Adrenal gland (tissue), 12 donors: ENCODE data around the gene CUEDC1. TPM values are rescaled to one million over a fixed set of nuclear protein-coding genes. Genes with fewer than 3 reads are reported as not detected.

ENCODE experiments used
- DNase-seq, 7 donors: peaks; one replicate each; pipeline ENCODE4 v3.0.0-alpha.2; 2019 to 2020
- H3K27ac ChIP-seq, 5 donors: fragments of 200-600 bp; sonication (generic) in 4 of 5; 1 replicate in 3 of 5; 2 replicates in 2 of 5; pipeline versions ENCODE4 v1.5.1 to v1.8.0; 2016 to 2020; ENCODE audit warnings: mild to moderate bottlenecking in 1 of 5
- H3K27me3 ChIP-seq: fragments of 200-600 bp; 2 replicates; pipeline ENCODE4 v1.8.0; 2021
- H3K36me3 ChIP-seq, 2 donors: fragments of 200-600 bp; replicated peaks in 1 of 2; 1 replicate in 1 of 2; 2 replicates in 1 of 2; pipeline versions ENCODE4 v1.5.1 to v1.8.0; 2018 to 2022
- H3K4me1 ChIP-seq, 2 donors: fragments of 200-600 bp; replicated peaks in 1 of 2; 1 replicate in 1 of 2; 2 replicates in 1 of 2; pipeline versions ENCODE4 v1.5.1 to v1.8.0; 2018 to 2021
- H3K4me3 ChIP-seq, 4 donors: fragments of 200-600 bp; sonication (generic) in 3 of 4; one replicate each; pipeline ENCODE4 v1.5.1; 2016 to 2018
- H3K9me3 ChIP-seq, 3 donors: fragments of 200-600 bp; sonication (generic) in 1 of 3; replicated peaks in 1 of 3; 1 replicate in 2 of 3; 2 replicates in 1 of 3; pipeline versions ENCODE4 v1.5.1 to v1.8.0; 2016 to 2021
- POLR2A ChIP-seq, 2 donors: fragments of 450-650 bp; IDR thresholded peaks; one replicate each; pipeline ENCODE4 v1.6.1; 2017; ENCODE audit warnings: antibody characterized with exemption in 2 of 2, mild to moderate bottlenecking in 2 of 2, moderate library complexity in 1 of 2
- WGBS, 4 donors: extraction: QIAGEN DNeasy Blood & Tissue Kit in 2 of 4; methylation state at CpG; one replicate each; pipeline versions ENCODE4 v1.1.5 to v1.1.7; 2013 to 2017; 5-methylcytosine and 5-hydroxymethylcytosine counted together
- intact Hi-C, 2 donors: fragments of 100-400 bp; cut with DNase I; formaldehyde crosslinking; loops; one replicate each; pipeline versions ENCODE4 v1.14.1 to v1.15.0; 2022 to 2023
- polyA plus RNA-seq, 3 donors: library from polyadenylated mRNA; stranded (reverse); fragments of 200-250 nt in 2 of 3; fragments of 350-450 nt in 1 of 3; fragmentation: Illumina TruSeq in 1 of 3; extraction: RNeasy Lipid Tissue Mini Kit (QIAGEN cat#74804) in 1 of 3; gene quantifications; one replicate each; pipeline ENCODE4 v1.2.3, GENCODE V29; 2013 to 2014
- total RNA-seq, 9 donors: library from RNA; depleted of rRNA in 4 of 9; stranded (reverse); fragments of >200 nt in 4 of 9; fragments of 120-200 nt in 1 of 9; fragmentation: NEBNext Ultra II Directional in 1 of 9; extraction: Animal tissue kit (Norgen Biotek cat#: 25700) in 1 of 9; gene quantifications; one replicate each; pipeline versions ENCODE4 v1.1.0 to v1.2.4, GENCODE V29; 2013 to 2023
- TF ChIP-seq, protein P1 (sequence below), 6 experiments: fragments of 450-650 bp in 4 of 6; fragments of 200-600 bp in 2 of 6; sonication (generic) in 1 of 6; IDR thresholded peaks; 1 replicate in 5 of 6; 2 replicates in 1 of 6; pipeline versions ENCODE4 v1.5.1 to v1.8.0; 2016 to 2021; ENCODE audit warnings: antibody characterized with exemption in 6 of 6, mild to moderate bottlenecking in 2 of 6, moderate library complexity in 1 of 6
- donor health status: healthy with polysubstance abuse.
- donor health status: Bipolar disorder and iron deficiency.
- donor health status: DM: yes; HTN: yes; CAD: no.
- donor health status: DM: no; HTN: no; CAD: no.
- donor health status: DM: no; HTN: no; CAD: no.
- donor health status: DM: yes; HTN: yes; CAD: no.

Gene CUEDC1
- total and polyA plus RNA-seq, 12 donors = 9.4 to 47.3 (median 39.0) TPM

DNA sequence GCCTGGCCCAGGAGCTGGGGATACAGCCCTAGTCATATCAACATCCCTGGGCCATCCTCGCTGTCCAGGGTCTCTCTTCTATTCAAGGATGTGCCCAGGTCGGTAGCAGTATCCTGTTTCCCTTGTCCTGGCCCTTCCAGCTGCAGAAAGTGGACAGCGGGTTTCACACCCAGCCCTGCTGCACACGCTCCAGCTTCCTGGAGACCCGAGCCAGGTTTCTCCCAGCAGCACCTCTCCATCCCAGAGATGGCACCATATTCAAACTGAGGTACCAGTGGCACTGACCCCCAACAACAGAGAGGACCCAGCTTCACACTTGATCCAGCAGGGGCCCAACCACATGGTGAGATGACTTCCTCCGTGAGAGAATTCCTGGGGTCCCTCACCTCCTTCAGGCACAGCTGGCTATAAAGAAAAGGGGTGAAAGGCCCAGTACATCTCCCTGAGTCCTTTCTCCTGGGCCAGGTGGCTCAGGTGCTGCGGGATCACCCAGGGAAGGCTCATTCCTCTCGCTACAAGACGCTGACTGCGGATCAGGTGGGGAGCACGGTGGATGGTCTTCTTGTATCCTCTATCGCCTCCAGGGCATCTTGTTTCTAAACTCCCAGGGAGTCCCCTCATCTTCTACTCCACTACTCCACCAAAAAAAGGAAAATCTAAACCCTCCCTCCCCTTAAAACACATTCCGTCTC, 1.4 kb downstream of the CUEDC1 start:
- DNase-seq = peak in 1 of 7 donors; percentile 33
- Histone ChIP-seq H3K27ac (peak overlapping the region; percentile 72 to 99 (median 95)), H3K27me3 (no peaks in the 10 kb centered on the region), H3K9me3 (no peaks in the 10 kb centered on the region), H3K36me3 (no peaks in the 10 kb centered on the region), H3K4me3 (peak overlapping the region in 2 of 4 donors; percentile 44 to 98), H3K4me1 (peaks cover 34 to 61% of the 10 kb centered on the region in 2 donors)
- 64 to 78% (median 75%) methylated on average over 9 to 13 of the region's 13 CpGs for WGBS, 4 donors
- TF ChIP-seq, protein P1, sequence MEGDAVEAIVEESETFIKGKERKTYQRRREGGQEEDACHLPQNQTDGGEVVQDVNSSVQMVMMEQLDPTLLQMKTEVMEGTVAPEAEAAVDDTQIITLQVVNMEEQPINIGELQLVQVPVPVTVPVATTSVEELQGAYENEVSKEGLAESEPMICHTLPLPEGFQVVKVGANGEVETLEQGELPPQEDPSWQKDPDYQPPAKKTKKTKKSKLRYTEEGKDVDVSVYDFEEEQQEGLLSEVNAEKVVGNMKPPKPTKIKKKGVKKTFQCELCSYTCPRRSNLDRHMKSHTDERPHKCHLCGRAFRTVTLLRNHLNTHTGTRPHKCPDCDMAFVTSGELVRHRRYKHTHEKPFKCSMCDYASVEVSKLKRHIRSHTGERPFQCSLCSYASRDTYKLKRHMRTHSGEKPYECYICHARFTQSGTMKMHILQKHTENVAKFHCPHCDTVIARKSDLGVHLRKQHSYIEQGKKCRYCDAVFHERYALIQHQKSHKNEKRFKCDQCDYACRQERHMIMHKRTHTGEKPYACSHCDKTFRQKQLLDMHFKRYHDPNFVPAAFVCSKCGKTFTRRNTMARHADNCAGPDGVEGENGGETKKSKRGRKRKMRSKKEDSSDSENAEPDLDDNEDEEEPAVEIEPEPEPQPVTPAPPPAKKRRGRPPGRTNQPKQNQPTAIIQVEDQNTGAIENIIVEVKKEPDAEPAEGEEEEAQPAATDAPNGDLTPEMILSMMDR (IDR thresholded peaks at IDR 0.05) = no peak
- no peak for TF ChIP-seq POLR2A (IDR thresholded peaks at IDR 0.05)
- intact Hi-C loops = no loop called here

DNA sequence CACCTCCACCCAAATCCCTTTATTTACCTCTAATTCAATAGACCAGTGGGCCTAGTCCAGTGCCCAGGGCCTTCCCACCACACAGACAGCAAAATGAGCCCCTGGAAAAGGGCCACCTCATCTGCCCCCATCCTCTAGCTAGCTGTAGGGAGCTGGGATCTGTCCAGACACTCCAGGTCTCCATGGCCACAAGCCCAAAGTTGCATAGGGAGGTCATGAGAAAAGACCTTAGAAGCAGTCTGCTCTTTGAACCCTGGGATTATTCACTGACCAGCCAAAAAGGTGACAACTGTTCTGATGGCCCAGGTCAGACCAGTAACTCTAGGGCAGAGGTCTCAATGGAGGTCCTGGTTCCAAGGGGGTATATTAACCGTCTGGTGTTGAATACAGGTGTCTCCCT, 2.0 kb downstream of the CUEDC1 start:
- TF ChIP-seq, protein P1 (IDR thresholded peaks at IDR 0.05) = no peak
- TF ChIP-seq POLR2A (IDR thresholded peaks at IDR 0.05) = no peak
- Histone ChIP-seq H3K9me3 (no peaks in the 10 kb centered on the region), H3K36me3 (no peaks in the 10 kb centered on the region), H3K4me1 (peaks cover 40 to 67% of the 10 kb centered on the region in 2 donors), H3K27ac (peak overlapping the region; percentile 32 to 99 (median 95)), H3K4me3 (peak overlapping the region in 1 of 4 donors; percentile 98), H3K27me3 (no peaks in the 10 kb centered on the region)
- DNase-seq = no peak
- intact Hi-C loops = no loop called here
- 80 to 100% (median 95%) methylated on average over 1 of the region's 1 CpG for WGBS, 4 donors

DNA sequence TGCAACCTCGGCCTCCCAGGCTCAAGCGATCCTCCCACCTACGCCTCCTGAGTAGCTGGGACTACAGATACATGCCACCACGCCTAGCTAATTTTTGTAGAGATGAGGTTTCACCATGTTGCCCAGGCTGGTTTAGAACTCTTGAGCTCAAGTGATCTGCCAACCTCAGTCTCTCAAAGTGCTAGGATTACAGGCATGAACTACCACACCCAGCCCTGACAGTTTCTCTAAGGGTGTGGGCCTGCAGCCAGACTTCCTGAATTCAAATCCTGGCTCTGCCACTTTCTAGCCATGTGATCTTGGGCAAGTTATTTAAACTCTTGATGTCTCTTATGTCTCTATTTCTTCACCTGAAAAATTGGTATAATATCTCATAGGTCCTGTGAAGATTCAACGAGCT, 5.6 kb downstream of the CUEDC1 start:
- H3K4me3 ChIP-seq = no peak overlapping the region
- H3K36me3 ChIP-seq = no peaks in the 10 kb centered on the region
- H3K27ac ChIP-seq = peak overlapping the region; percentile 79 to 99 (median 95)
- 90 to 96% (median 95%) methylated on average over 5 of the region's 5 CpGs for WGBS, 4 donors
- peak in 2 of 7 donors; percentile 40 to 45 for DNase-seq
- intact Hi-C loops = no loop called here
- H3K27me3 ChIP-seq = no peaks in the 10 kb centered on the region
- H3K4me1 ChIP-seq = peaks cover 55 to 94% of the 10 kb centered on the region in 2 donors
- H3K9me3 ChIP-seq = no peaks in the 10 kb centered on the region
- no peak for TF ChIP-seq POLR2A (IDR thresholded peaks at IDR 0.05)
- TF ChIP-seq, protein P1 (IDR thresholded peaks at IDR 0.05) = no peak

DNA sequence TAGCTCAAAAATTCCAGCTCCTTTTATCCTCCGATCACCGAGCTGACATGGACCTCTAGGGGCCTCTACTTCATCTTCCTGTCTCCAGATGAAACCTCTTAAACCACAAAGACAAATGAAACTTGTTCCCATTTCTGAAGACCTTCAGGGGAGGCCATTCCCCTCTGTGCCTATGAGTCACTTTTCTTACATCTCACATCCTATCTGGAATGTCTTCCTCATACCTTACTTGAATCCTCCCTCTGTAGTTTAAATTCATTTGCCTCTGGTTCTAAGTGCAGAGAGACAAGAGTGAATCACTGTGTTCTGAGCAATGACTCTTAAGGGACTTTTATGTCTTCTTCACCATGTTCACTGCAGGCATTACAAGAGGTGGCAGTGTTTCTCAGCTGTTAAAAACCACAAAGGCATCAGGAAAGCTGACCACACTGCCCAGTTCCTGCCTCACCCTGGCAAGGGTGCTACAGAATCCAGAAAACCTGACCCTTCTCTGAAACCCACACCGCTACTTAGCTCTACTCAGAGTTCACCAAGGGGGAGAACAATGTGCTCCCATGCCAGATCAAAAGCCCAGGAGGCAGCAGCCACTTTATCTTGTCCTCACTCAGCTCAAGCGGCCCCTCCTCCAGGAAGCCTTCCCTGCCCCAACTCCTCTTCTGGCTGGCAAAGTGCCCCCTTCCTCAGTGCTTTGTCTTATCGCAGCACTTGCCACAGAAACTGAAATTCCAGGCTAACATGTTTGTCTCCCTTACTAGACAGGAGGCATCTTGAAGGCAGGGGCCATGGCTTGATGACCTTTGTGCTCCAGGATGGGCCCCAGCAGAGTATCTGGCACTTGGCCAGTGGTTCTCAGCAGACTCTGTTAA, 6.4 kb downstream of the CUEDC1 start:
- H3K27ac ChIP-seq = peak overlapping the region; percentile 79 to 99 (median 95)
- no peak overlapping the region for H3K4me3 ChIP-seq
- H3K9me3 ChIP-seq = no peaks in the 10 kb centered on the region
- intact Hi-C loops = no loop called here
- H3K36me3 ChIP-seq = no peaks in the 10 kb centered on the region
- WGBS, 4 donors = 33 to 43% (median 37%) methylated on average over 5 of the region's 5 CpGs
- peaks cover 50 to 93% of the 10 kb centered on the region in 2 donors for H3K4me1 ChIP-seq
- TF ChIP-seq, protein P1 (IDR thresholded peaks at IDR 0.05) = no peak
- TF ChIP-seq POLR2A (IDR thresholded peaks at IDR 0.05) = peak in 1 of 2 donors; percentile 63
- DNase-seq = peak; percentile 33 to 67 (median 51)
- H3K27me3 ChIP-seq = no peaks in the 10 kb centered on the region
